GM21515 (cell line): ENCODE data around the gene ZDHHC16.
"Not testable (repeated sequence)": the region's sequence is repeated elsewhere in the genome, so short reads cannot be mapped to it uniquely, and the experiment has no call there.

Source experiments
- ATAC-seq: cut with Tn5 transposase; IDR thresholded peaks from one replicate; pipeline ENCODE4 v1.9.1; 2021; ENCODE audit not compliant: unreplicated experiment

ZDHHC16 gene

GRCh38 chr10:97434055-97434454 is 11.9 kb upstream of the ZDHHC16 start:
- no peak for ATAC-seq

- ATAC-seq: no peak
Measured at GRCh38 chr10:97434557-97434956, 11.4 kb upstream of the ZDHHC16 start.

GRCh38 chr10:97435211-97435610 is 10.8 kb upstream of the ZDHHC16 start:
- no peak for ATAC-seq

- ATAC-seq: no peak
Measured at GRCh38 chr10:97442277-97442676, 3.7 kb upstream of the ZDHHC16 start.

- no peak for ATAC-seq
Measured at GRCh38 chr10:97444212-97444611, 1.8 kb upstream of the ZDHHC16 start.

GRCh38 chr10:97445357-97445721 is 636 bp upstream of the ZDHHC16 start:
- no peak for ATAC-seq

GRCh38 chr10:97450828-97451227 is 4.9 kb downstream of the ZDHHC16 start:
- no peak for ATAC-seq

- ATAC-seq: no peak
Measured at GRCh38 chr10:97451605-97452004, 5.6 kb downstream of the ZDHHC16 start.

- no peak for ATAC-seq
Measured at GRCh38 chr10:97452352-97452751, 6.4 kb downstream of the ZDHHC16 start.

- ATAC-seq: no peak
Measured at GRCh38 chr10:97454330-97455036, 8.5 kb downstream of the ZDHHC16 start.

- no peak for ATAC-seq
Measured at GRCh38 chr10:97456034-97456685, 10.2 kb downstream of the ZDHHC16 start.

GRCh38 chr10:97456686-97457065 is 10.7 kb downstream of the ZDHHC16 start:
- ATAC-seq: no peak

GRCh38 chr10:97459111-97459510 is 13.1 kb downstream of the ZDHHC16 start:
- ATAC-seq: no peak

- ATAC-seq: no peak
Measured at GRCh38 chr10:97459933-97460332, 14.0 kb downstream of the ZDHHC16 start.

GRCh38 chr10:97462309-97462708 is 16.3 kb downstream of the ZDHHC16 start:
- ATAC-seq: no peak

- ATAC-seq: no peak
Measured at GRCh38 chr10:97463363-97464132, 17.6 kb downstream of the ZDHHC16 start.

- ATAC-seq: no peak
Measured at GRCh38 chr10:97464226-97464625, 18.3 kb downstream of the ZDHHC16 start.

GRCh38 chr10:97465982-97466381 is 20.0 kb downstream of the ZDHHC16 start:
- no peak for ATAC-seq

GRCh38 chr10:97466755-97467154 is 20.8 kb downstream of the ZDHHC16 start:
- ATAC-seq: no peak

GRCh38 chr10:97468162-97468561 is 22.2 kb downstream of the ZDHHC16 start:
- no peak for ATAC-seq

GRCh38 chr10:97468781-97469180 is 22.8 kb downstream of the ZDHHC16 start:
- not testable (repeated sequence) for ATAC-seq

- ATAC-seq: no peak
Measured at GRCh38 chr10:97474918-97475317, 28.9 kb downstream of the ZDHHC16 start.
